Measurements from ENCODE around the gene RILPL1.
"Not testable (repeated sequence)": the region's sequence is repeated elsewhere in the genome, so short reads cannot be mapped to it uniquely, and the experiment has no call there.

The RILPL1 gene

DNA sequence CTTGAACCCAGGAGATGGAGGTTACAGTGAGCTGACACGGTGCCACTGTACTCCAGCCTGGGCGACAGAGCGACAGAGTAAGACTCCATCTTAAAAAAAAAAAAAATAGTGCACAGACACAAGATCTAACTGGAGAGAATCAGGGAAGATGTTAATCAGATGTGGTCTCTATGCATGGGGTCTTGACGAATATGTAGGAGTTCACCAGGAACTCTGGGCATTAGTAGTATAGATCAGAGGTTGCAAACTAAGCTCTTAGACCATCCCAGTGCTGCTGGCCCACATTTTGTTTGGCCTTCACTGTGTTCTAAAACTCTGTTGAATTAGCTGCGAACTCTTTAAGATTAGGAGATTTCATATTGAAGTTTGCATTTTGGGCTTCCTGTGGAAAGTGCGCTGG is 43.9 kb downstream of the RILPL1 start:
- no peaks in the 10 kb centered on the region for H3K36me3 ChIP-seq (ENCODE audit: control insufficient read depth, insufficient read depth, low read length)
- no peaks in the 10 kb centered on the region for H3K27me3 ChIP-seq (ENCODE audit: control insufficient read depth, insufficient read depth, low read length)
- no peaks in the 10 kb centered on the region for H3K4me1 ChIP-seq (ENCODE audit: control insufficient read depth, insufficient read depth, low read length)
- H3K4me3 ChIP-seq (ENCODE audit: low read depth, low read length), result no peak overlapping the region
- no peak overlapping the region for H3K9ac ChIP-seq (ENCODE audit: low read depth, low read length)
- H3K9me3 ChIP-seq (ENCODE audit: control insufficient read depth, insufficient read depth, low read length), result no peaks in the 10 kb centered on the region

DNA sequence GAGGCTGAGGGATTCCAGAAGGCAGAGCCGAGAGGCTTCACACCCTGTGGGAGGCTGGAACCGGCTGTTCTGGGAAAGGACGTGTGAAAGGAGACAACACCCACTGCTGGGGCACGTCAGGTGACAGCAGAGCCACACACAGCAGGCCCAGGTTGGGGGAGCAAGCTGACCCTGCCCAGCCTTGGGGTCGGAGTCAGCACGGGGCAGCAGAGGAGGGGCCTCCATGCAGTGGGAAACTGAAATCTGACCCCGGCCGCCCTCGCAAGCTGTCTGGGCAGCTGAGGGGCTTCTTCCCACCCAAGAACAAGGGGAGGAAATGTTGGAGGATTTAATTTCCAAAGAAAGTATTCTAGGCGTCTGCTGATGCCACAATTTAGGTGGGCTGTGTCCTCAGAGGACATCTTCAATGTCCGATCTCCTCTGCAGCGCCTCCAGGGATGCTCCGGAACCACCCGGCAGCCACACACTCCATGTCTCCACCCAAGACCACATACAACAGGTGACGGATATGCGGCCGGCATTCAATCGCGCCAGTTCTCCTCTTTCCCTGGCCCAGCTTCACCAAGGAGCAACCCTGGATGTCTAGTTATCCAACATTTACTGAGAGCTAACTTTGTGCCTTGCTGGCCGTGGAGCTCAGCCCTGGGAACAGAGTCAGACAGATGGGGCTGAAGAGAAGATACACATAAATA is 44.8 kb downstream of the RILPL1 start:
- no peaks in the 10 kb centered on the region for H3K36me3 ChIP-seq (ENCODE audit: control insufficient read depth, insufficient read depth, low read length)
- H3K4me1 ChIP-seq (ENCODE audit: control insufficient read depth, insufficient read depth, low read length), result no peaks in the 10 kb centered on the region
- no peaks in the 10 kb centered on the region for H3K27me3 ChIP-seq (ENCODE audit: control insufficient read depth, insufficient read depth, low read length)
- no peak overlapping the region for H3K9ac ChIP-seq (ENCODE audit: low read depth, low read length)
- H3K4me3 ChIP-seq (ENCODE audit: low read depth, low read length), result no peak overlapping the region
- no peaks in the 10 kb centered on the region for H3K9me3 ChIP-seq (ENCODE audit: control insufficient read depth, insufficient read depth, low read length)

DNA sequence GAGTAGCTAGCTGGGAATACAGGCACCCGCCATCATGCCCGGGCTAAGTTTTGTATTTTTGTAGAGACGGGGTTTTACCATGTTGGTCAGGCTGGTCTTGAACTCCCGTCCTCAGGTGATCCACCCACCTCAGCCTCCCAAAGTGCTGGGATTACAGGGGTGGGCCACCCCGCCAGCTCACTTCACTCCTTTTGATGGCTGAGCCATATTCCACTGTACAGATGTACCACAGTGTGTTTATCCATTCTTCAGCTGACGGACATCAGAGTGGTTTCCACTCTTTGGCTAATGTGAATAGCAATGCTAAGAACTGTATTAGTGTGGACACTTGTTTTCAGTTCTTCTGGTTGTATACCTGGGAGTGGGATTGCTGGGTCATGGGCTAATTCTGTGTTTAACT is 46.1 kb downstream of the RILPL1 start:
- H3K4me3 ChIP-seq (ENCODE audit: low read depth, low read length), result no peak overlapping the region
- H3K9ac ChIP-seq (ENCODE audit: low read depth, low read length), result no peak overlapping the region
- H3K27me3 ChIP-seq (ENCODE audit: control insufficient read depth, insufficient read depth, low read length), result no peaks in the 10 kb centered on the region
- no peaks in the 10 kb centered on the region for H3K36me3 ChIP-seq (ENCODE audit: control insufficient read depth, insufficient read depth, low read length)
- H3K9me3 ChIP-seq (ENCODE audit: control insufficient read depth, insufficient read depth, low read length), result no peaks in the 10 kb centered on the region
- H3K4me1 ChIP-seq (ENCODE audit: control insufficient read depth, insufficient read depth, low read length), result no peaks in the 10 kb centered on the region

GRCh38 chr12:123485756-123486155 is 47.8 kb downstream of the RILPL1 start:
- no peaks in the 10 kb centered on the region for H3K36me3 ChIP-seq (ENCODE audit: control insufficient read depth, insufficient read depth, low read length)
- no peaks in the 10 kb centered on the region for H3K9me3 ChIP-seq (ENCODE audit: control insufficient read depth, insufficient read depth, low read length)
- no peaks in the 10 kb centered on the region for H3K4me1 ChIP-seq (ENCODE audit: control insufficient read depth, insufficient read depth, low read length)
- no peaks in the 10 kb centered on the region for H3K27me3 ChIP-seq (ENCODE audit: control insufficient read depth, insufficient read depth, low read length)
- no peak overlapping the region for H3K9ac ChIP-seq (ENCODE audit: low read depth, low read length)
- no peak overlapping the region for H3K4me3 ChIP-seq (ENCODE audit: low read depth, low read length)

DNA sequence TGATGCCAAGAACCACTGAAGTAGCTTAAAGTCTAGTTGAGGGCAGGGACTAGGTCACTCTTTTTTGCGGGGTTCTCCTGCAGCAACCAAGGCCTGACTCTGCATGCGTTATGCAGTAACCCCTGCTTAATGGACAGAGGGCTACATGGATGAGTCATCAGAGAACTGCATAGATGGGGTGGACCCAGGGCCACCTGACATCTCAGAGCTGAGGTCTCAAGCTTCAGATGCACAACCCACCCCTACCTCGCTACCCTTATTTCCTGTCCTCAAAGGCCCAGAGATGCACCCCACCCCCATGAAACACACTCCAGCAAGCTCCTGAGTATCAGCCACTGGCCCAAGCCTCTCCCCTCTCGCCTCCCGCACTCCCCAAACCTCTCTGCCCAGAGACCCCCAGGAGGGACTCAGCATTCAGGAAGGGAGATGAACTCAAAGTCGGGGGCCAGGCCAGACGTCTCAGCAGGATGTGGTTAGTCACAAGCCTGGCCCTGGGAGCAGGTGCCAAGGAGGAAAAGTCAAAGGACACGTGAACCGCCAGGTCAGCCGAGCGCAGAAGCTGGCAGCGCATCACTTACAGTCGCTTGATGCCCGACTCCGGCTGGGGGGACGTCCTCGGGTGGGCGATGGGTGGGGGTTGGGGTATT is 49.8 kb downstream of the RILPL1 start:
- Histone ChIP-seq H3K9me3 (ENCODE audit: control insufficient read depth, insufficient read depth, low read length) (no peaks in the 10 kb centered on the region), H3K4me1 (ENCODE audit: control insufficient read depth, insufficient read depth, low read length) (no peaks in the 10 kb centered on the region), H3K27me3 (ENCODE audit: control insufficient read depth, insufficient read depth, low read length) (no peaks in the 10 kb centered on the region), H3K36me3 (ENCODE audit: control insufficient read depth, insufficient read depth, low read length) (peaks cover under 1% of the 10 kb centered on the region), H3K4me3 (ENCODE audit: low read depth, low read length) (no peak overlapping the region), H3K9ac (ENCODE audit: low read depth, low read length) (no peak overlapping the region)

GRCh38 chr12:123482876-123483275 is 50.6 kb downstream of the RILPL1 start:
- Histone ChIP-seq H3K36me3 (ENCODE audit: control insufficient read depth, insufficient read depth, low read length) (peaks cover 4% of the 10 kb centered on the region), H3K27me3 (ENCODE audit: control insufficient read depth, insufficient read depth, low read length) (no peaks in the 10 kb centered on the region), H3K9me3 (ENCODE audit: control insufficient read depth, insufficient read depth, low read length) (no peaks in the 10 kb centered on the region), H3K9ac (ENCODE audit: low read depth, low read length) (no peak overlapping the region), H3K4me1 (ENCODE audit: control insufficient read depth, insufficient read depth, low read length) (no peaks in the 10 kb centered on the region), H3K4me3 (ENCODE audit: low read depth, low read length) (no peak overlapping the region)

DNA sequence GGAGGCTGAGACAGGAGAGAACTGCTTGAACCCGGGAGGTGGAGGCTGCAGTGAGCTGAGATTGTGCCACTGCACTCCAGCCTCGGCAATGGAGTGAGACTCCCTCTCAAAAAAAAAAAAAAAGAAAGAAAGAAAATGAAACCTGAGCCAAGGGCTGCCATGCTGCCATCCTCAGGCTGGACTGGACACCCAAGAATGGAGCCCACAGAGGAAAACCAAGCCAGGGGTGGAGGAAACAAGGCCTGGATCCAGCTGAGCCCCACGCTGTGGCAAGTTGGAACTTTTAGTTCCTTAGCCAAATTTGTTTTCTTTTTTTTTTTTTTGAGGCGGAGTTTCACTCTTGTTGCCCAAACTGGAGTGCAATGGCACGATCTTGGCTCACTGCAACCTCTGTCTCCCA is 52.3 kb downstream of the RILPL1 start:
- not testable (repeated sequence) for H3K27me3 ChIP-seq (ENCODE audit: control insufficient read depth, insufficient read depth, low read length); H3K9ac ChIP-seq (ENCODE audit: low read depth, low read length); H3K4me3 ChIP-seq (ENCODE audit: low read depth, low read length); H3K9me3 ChIP-seq (ENCODE audit: control insufficient read depth, insufficient read depth, low read length); H3K4me1 ChIP-seq (ENCODE audit: control insufficient read depth, insufficient read depth, low read length); H3K36me3 ChIP-seq (ENCODE audit: control insufficient read depth, insufficient read depth, low read length)

- Histone ChIP-seq H3K36me3 (ENCODE audit: control insufficient read depth, insufficient read depth, low read length) (peaks cover 7% of the 10 kb centered on the region), H3K4me1 (ENCODE audit: control insufficient read depth, insufficient read depth, low read length) (no peaks in the 10 kb centered on the region), H3K4me3 (ENCODE audit: low read depth, low read length) (no peak overlapping the region), H3K9me3 (ENCODE audit: control insufficient read depth, insufficient read depth, low read length) (no peaks in the 10 kb centered on the region), H3K9ac (ENCODE audit: low read depth, low read length) (no peak overlapping the region), H3K27me3 (ENCODE audit: control insufficient read depth, insufficient read depth, low read length) (no peaks in the 10 kb centered on the region)
Measured at GRCh38 chr12:123479442-123480180, 53.9 kb downstream of the RILPL1 start.

DNA sequence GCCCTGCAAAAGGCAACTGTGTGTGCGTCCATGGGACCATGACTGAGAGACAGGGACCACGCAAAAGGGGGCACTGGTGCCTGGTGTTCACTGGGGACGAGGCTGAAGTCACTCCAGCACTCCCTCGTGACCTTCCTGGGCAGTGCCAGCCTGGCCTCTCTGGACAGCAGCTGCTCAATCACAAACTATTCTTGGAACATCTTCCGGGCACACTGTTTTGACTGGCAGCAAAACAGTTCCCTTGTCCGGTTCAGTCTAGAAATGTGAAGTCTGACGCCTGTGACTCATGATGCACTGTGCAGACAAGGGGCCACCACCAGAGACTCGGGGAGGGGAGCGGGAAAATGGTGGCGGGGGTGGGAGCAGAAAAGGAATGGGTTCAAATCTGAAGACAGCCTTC is 54.8 kb downstream of the RILPL1 start:
- Histone ChIP-seq H3K9me3 (ENCODE audit: control insufficient read depth, insufficient read depth, low read length) (no peaks in the 10 kb centered on the region), H3K4me3 (ENCODE audit: low read depth, low read length) (no peak overlapping the region), H3K9ac (ENCODE audit: low read depth, low read length) (no peak overlapping the region), H3K4me1 (ENCODE audit: control insufficient read depth, insufficient read depth, low read length) (no peaks in the 10 kb centered on the region), H3K36me3 (ENCODE audit: control insufficient read depth, insufficient read depth, low read length) (peaks cover 7% of the 10 kb centered on the region), H3K27me3 (ENCODE audit: control insufficient read depth, insufficient read depth, low read length) (no peaks in the 10 kb centered on the region)

DNA sequence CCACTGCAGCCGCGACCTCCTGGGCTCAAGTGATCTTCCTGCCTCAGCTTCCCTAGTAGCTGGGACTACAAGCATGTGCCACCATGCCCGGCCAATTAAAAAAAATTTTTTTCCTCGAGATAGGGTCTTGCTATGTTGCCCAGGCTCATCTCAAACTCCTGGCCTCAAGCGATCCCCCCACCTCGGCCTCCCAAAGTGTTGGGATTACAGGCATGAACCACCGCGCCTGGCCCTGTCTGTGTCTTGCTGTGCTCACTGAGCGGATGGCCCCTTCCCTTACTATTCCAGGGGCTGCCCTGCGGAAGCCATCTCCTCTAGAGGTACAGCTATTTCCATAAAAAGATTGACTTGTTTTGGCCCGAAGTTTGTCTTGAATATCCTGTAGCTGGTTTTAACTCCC is 55.5 kb downstream of the RILPL1 start:
- Histone ChIP-seq H3K9ac (ENCODE audit: low read depth, low read length) (no peak overlapping the region), H3K27me3 (ENCODE audit: control insufficient read depth, insufficient read depth, low read length) (no peaks in the 10 kb centered on the region), H3K36me3 (ENCODE audit: control insufficient read depth, insufficient read depth, low read length) (peaks cover 7% of the 10 kb centered on the region), H3K9me3 (ENCODE audit: control insufficient read depth, insufficient read depth, low read length) (no peaks in the 10 kb centered on the region), H3K4me3 (ENCODE audit: low read depth, low read length) (no peak overlapping the region), H3K4me1 (ENCODE audit: control insufficient read depth, insufficient read depth, low read length) (no peaks in the 10 kb centered on the region)

- H3K27me3 ChIP-seq (ENCODE audit: control insufficient read depth, insufficient read depth, low read length), result no peaks in the 10 kb centered on the region
- peaks cover 15% of the 10 kb centered on the region for H3K36me3 ChIP-seq (ENCODE audit: control insufficient read depth, insufficient read depth, low read length)
- H3K9ac ChIP-seq (ENCODE audit: low read depth, low read length), result no peak overlapping the region
- H3K4me1 ChIP-seq (ENCODE audit: control insufficient read depth, insufficient read depth, low read length), result no peaks in the 10 kb centered on the region
- no peaks in the 10 kb centered on the region for H3K9me3 ChIP-seq (ENCODE audit: control insufficient read depth, insufficient read depth, low read length)
- H3K4me3 ChIP-seq (ENCODE audit: low read depth, low read length), result no peak overlapping the region
Measured at GRCh38 chr12:123475246-123475703, 58.2 kb downstream of the RILPL1 start.
